Rectal smooth muscle tissue (tissue), 1 donor: ENCODE measurements around the gene UCMA.
"Not testable (repeated sequence)": the region's sequence is repeated elsewhere in the genome, so short reads cannot be mapped to it uniquely, and the experiment has no call there.

Experiments
- H3K27ac ChIP-seq: one replicate; pipeline ENCODE4 v1.7.0; 2013; ENCODE audit warnings: low read depth, low read length, inconsistent platforms
- H3K27me3 ChIP-seq: one replicate; pipeline ENCODE4 v1.7.0; 2013; ENCODE audit warnings: low read length; ENCODE audit not compliant: control insufficient read depth, insufficient read depth
- H3K36me3 ChIP-seq: one replicate; pipeline ENCODE4 v1.7.0; 2013; ENCODE audit warnings: low read length; ENCODE audit not compliant: control insufficient read depth, insufficient read depth
- H3K4me1 ChIP-seq: one replicate; pipeline ENCODE4 v1.7.0; 2013; ENCODE audit warnings: low read length; ENCODE audit not compliant: control insufficient read depth, insufficient read depth
- H3K4me3 ChIP-seq: one replicate; pipeline ENCODE4 v1.7.0; 2013; ENCODE audit warnings: low read length
- H3K9ac ChIP-seq: one replicate; pipeline ENCODE4 v1.7.0; 2013; ENCODE audit warnings: low read length

UCMA gene

GRCh38 chr10:13234172-13234571 is at the start of gene UCMA:
UCMA (minus strand) TSS chr10:13234374; CDS start chr10:13234258, 116 bp downstream.
- no peak within 1 kb of the TSS for H3K4me3 ChIP-seq
- H3K27me3 ChIP-seq = no peaks in the 10 kb centered on the region
- H3K36me3 ChIP-seq = no peaks in the 10 kb centered on the region
- H3K27ac ChIP-seq = no peak within 1 kb of the TSS
- no peak within 1 kb of the TSS for H3K9ac ChIP-seq
- H3K4me1 ChIP-seq = no peaks in the 10 kb centered on the region

GRCh38 chr10:13282348-13282747 is 48.2 kb upstream of the UCMA start:
- peaks cover 12% of the 10 kb centered on the region for H3K36me3 ChIP-seq
- not testable (repeated sequence) for H3K4me3 ChIP-seq, H3K27ac ChIP-seq, H3K27me3 ChIP-seq, H3K9ac ChIP-seq, H3K4me1 ChIP-seq

- H3K36me3 ChIP-seq = peaks cover 9% of the 10 kb centered on the region
- H3K27ac ChIP-seq = no peak overlapping the region
- H3K4me1 ChIP-seq = no peaks in the 10 kb centered on the region
- no peak overlapping the region for H3K9ac ChIP-seq
- H3K4me3 ChIP-seq = no peak overlapping the region
- no peaks in the 10 kb centered on the region for H3K27me3 ChIP-seq
These were observed 42.7 kb upstream of the UCMA start for GRCh38 chr10:13276749-13277365.

GRCh38 chr10:13276146-13276545 is 42.0 kb upstream of the UCMA start:
- H3K27ac ChIP-seq, H3K4me3 ChIP-seq, H3K27me3 ChIP-seq, H3K4me1 ChIP-seq, H3K36me3 ChIP-seq, H3K9ac ChIP-seq: not testable (repeated sequence)

- no peaks in the 10 kb centered on the region for H3K27me3 ChIP-seq
- no peak overlapping the region for H3K4me3 ChIP-seq
- H3K4me1 ChIP-seq = no peaks in the 10 kb centered on the region
- H3K9ac ChIP-seq = no peak overlapping the region
- no peak overlapping the region for H3K27ac ChIP-seq
- H3K36me3 ChIP-seq = no peaks in the 10 kb centered on the region
These were observed 38.0 kb upstream of the UCMA start for GRCh38 chr10:13272164-13272571.

GRCh38 chr10:13271552-13272163 is 37.5 kb upstream of the UCMA start:
- Histone ChIP-seq H3K36me3 (no peaks in the 10 kb centered on the region), H3K4me1 (no peaks in the 10 kb centered on the region), H3K27ac (no peak overlapping the region), H3K9ac (no peak overlapping the region), H3K27me3 (no peaks in the 10 kb centered on the region), H3K4me3 (no peak overlapping the region)

GRCh38 chr10:13270877-13271551 is 36.8 kb upstream of the UCMA start:
- H3K9ac ChIP-seq = no peak overlapping the region
- H3K4me3 ChIP-seq = no peak overlapping the region
- H3K27ac ChIP-seq = no peak overlapping the region
- no peaks in the 10 kb centered on the region for H3K4me1 ChIP-seq
- H3K36me3 ChIP-seq = no peaks in the 10 kb centered on the region
- no peaks in the 10 kb centered on the region for H3K27me3 ChIP-seq

GRCh38 chr10:13268841-13269240 is 34.7 kb upstream of the UCMA start:
- H3K4me3 ChIP-seq = no peak overlapping the region
- H3K4me1 ChIP-seq = no peaks in the 10 kb centered on the region
- no peaks in the 10 kb centered on the region for H3K36me3 ChIP-seq
- H3K27ac ChIP-seq = no peak overlapping the region
- H3K27me3 ChIP-seq = no peaks in the 10 kb centered on the region
- H3K9ac ChIP-seq = no peak overlapping the region

GRCh38 chr10:13268310-13268709 is 34.1 kb upstream of the UCMA start:
- Histone ChIP-seq H3K4me1 (no peaks in the 10 kb centered on the region), H3K27me3 (no peaks in the 10 kb centered on the region), H3K9ac (no peak overlapping the region), H3K4me3 (no peak overlapping the region), H3K27ac (no peak overlapping the region), H3K36me3 (no peaks in the 10 kb centered on the region)

GRCh38 chr10:13263591-13263990 is 29.4 kb upstream of the UCMA start:
- Histone ChIP-seq H3K4me3 (no peak overlapping the region), H3K27me3 (no peaks in the 10 kb centered on the region), H3K9ac (no peak overlapping the region), H3K36me3 (no peaks in the 10 kb centered on the region), H3K4me1 (no peaks in the 10 kb centered on the region), H3K27ac (no peak overlapping the region)

- no peak overlapping the region for H3K27ac ChIP-seq
- no peak overlapping the region for H3K4me3 ChIP-seq
- no peak overlapping the region for H3K9ac ChIP-seq
- no peaks in the 10 kb centered on the region for H3K27me3 ChIP-seq
- no peaks in the 10 kb centered on the region for H3K4me1 ChIP-seq
- H3K36me3 ChIP-seq = no peaks in the 10 kb centered on the region
These were observed 28.3 kb upstream of the UCMA start for GRCh38 chr10:13262433-13262832.

- Histone ChIP-seq H3K4me3 (no peak overlapping the region), H3K36me3 (no peaks in the 10 kb centered on the region), H3K27ac (no peak overlapping the region), H3K27me3 (no peaks in the 10 kb centered on the region), H3K9ac (no peak overlapping the region), H3K4me1 (no peaks in the 10 kb centered on the region)
These were observed 23.5 kb upstream of the UCMA start for GRCh38 chr10:13257621-13258140.
